ENCODE measurements around the gene TPCN2. TPM values are rescaled to one million over a fixed set of nuclear protein-coding genes. Genes with fewer than 3 reads are reported as not detected.

TPCN2 gene
- polyA plus RNA-seq, 1 donor from 2014 or later, result 14.2 TPM

- Histone ChIP-seq H3K9me3 (ENCODE audit: low read length) (no peaks in the 10 kb centered on the region), H3K27me3 (ENCODE audit: insufficient read depth, low read depth, low read length) (no peaks in the 10 kb centered on the region), H2AFZ (ENCODE audit: low read depth, low read length) (no peak overlapping the region), H3K4me2 (ENCODE audit: low read length) (no peak overlapping the region), H4K20me1 (ENCODE audit: insufficient read depth) (no peaks in the 10 kb centered on the region), H3F3A (ENCODE audit: insufficient read depth, low read length, poor library complexity, severe bottlenecking) (no peaks in the 10 kb centered on the region), H3K36me3 (ENCODE audit: insufficient read depth, low read length) (no peaks in the 10 kb centered on the region), H3K9ac (ENCODE audit: low read length) (no peak overlapping the region), H3K4me3 (ENCODE audit: low read length) (no peak overlapping the region), H3K9me2 (ENCODE audit: insufficient read depth, low read length) (no peaks in the 10 kb centered on the region), H3K27ac (ENCODE audit: low read length) (no peak overlapping the region), H3K79me2 (replicated peaks; ENCODE audit: insufficient read depth, low read length) (no peaks in the 10 kb centered on the region)
- no peak for TF ChIP-seq RAD21 (conservative IDR thresholded peaks at IDR 0.05)
- no peak for TF ChIP-seq REST (IDR thresholded peaks at IDR 0.05; ENCODE audit: borderline replicate concordance)
- TF ChIP-seq TAF1 (IDR thresholded peaks at IDR 0.05; ENCODE audit: low read depth), result no peak
Observed at GRCh38 chr11:69035946-69036340, 12.8 kb upstream of the TPCN2 start.

- Histone ChIP-seq H3F3A (ENCODE audit: insufficient read depth, low read length, poor library complexity, severe bottlenecking) (no peaks in the 10 kb centered on the region), H3K4me2 (ENCODE audit: low read length) (no peak overlapping the region), H3K9me2 (ENCODE audit: insufficient read depth, low read length) (no peaks in the 10 kb centered on the region), H3K27ac (ENCODE audit: low read length) (no peak overlapping the region), H3K36me3 (ENCODE audit: insufficient read depth, low read length) (no peaks in the 10 kb centered on the region), H2AFZ (ENCODE audit: low read depth, low read length) (no peak overlapping the region), H3K27me3 (ENCODE audit: insufficient read depth, low read depth, low read length) (no peaks in the 10 kb centered on the region), H3K9ac (ENCODE audit: low read length) (no peak overlapping the region), H3K79me2 (replicated peaks; ENCODE audit: insufficient read depth, low read length) (no peaks in the 10 kb centered on the region), H4K20me1 (ENCODE audit: insufficient read depth) (no peaks in the 10 kb centered on the region), H3K9me3 (ENCODE audit: low read length) (no peaks in the 10 kb centered on the region), H3K4me3 (ENCODE audit: low read length) (no peak overlapping the region)
- TF ChIP-seq SMC3 (conservative IDR thresholded peaks at IDR 0.05; ENCODE audit: poor library complexity), result no peak
- TF ChIP-seq POLR2AphosphoS5 (IDR thresholded peaks at IDR 0.05), result no peak
- TF ChIP-seq MXI1 (conservative IDR thresholded peaks at IDR 0.05; ENCODE audit: poor library complexity, severe bottlenecking), result no peak
Observed at GRCh38 chr11:69037074-69037473, 11.7 kb upstream of the TPCN2 start.

DNA sequence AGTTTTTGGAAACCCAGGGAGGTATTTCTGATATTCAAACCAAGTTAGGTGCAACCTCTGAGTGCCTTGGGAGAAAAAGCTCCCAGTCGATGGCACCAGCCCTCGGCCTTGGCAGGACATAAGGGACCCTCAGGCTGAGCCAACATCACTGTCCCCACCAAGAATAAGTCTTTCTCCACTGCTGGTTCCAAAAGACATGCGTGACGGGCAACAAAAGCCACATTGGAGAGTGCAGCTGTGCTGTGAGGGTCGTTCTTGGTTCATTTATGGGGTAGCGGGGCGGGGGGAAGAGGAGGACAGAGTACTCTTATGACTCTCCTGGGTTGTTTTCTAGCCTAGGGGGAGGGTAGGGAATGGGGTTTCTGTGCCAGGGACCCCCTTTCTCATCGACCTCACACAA, 11.2 kb upstream of the TPCN2 start:
- Histone ChIP-seq H3K9ac (ENCODE audit: low read length) (no peak overlapping the region), H3K79me2 (replicated peaks; ENCODE audit: insufficient read depth, low read length) (no peaks in the 10 kb centered on the region), H3K9me2 (ENCODE audit: insufficient read depth, low read length) (no peaks in the 10 kb centered on the region), H3F3A (ENCODE audit: insufficient read depth, low read length, poor library complexity, severe bottlenecking) (no peaks in the 10 kb centered on the region), H3K36me3 (ENCODE audit: insufficient read depth, low read length) (no peaks in the 10 kb centered on the region), H3K27ac (ENCODE audit: low read length) (no peak overlapping the region), H3K4me3 (ENCODE audit: low read length) (no peak overlapping the region), H3K4me2 (ENCODE audit: low read length) (no peak overlapping the region), H3K27me3 (ENCODE audit: insufficient read depth, low read depth, low read length) (no peaks in the 10 kb centered on the region), H2AFZ (ENCODE audit: low read depth, low read length) (no peak overlapping the region), H4K20me1 (ENCODE audit: insufficient read depth) (no peaks in the 10 kb centered on the region), H3K9me3 (ENCODE audit: low read length) (no peaks in the 10 kb centered on the region)
- TF ChIP-seq POLR2AphosphoS5 (IDR thresholded peaks at IDR 0.05), result no peak
- TF ChIP-seq, protein P1, sequence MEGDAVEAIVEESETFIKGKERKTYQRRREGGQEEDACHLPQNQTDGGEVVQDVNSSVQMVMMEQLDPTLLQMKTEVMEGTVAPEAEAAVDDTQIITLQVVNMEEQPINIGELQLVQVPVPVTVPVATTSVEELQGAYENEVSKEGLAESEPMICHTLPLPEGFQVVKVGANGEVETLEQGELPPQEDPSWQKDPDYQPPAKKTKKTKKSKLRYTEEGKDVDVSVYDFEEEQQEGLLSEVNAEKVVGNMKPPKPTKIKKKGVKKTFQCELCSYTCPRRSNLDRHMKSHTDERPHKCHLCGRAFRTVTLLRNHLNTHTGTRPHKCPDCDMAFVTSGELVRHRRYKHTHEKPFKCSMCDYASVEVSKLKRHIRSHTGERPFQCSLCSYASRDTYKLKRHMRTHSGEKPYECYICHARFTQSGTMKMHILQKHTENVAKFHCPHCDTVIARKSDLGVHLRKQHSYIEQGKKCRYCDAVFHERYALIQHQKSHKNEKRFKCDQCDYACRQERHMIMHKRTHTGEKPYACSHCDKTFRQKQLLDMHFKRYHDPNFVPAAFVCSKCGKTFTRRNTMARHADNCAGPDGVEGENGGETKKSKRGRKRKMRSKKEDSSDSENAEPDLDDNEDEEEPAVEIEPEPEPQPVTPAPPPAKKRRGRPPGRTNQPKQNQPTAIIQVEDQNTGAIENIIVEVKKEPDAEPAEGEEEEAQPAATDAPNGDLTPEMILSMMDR (IDR thresholded peaks at IDR 0.05; ENCODE audit: poor library complexity, severe bottlenecking), result no peak
- TF ChIP-seq EZH2 (IDR thresholded peaks at IDR 0.05; ENCODE audit: borderline replicate concordance, insufficient read depth, low read length, poor library complexity, severe bottlenecking), result no peak
- no peak for TF ChIP-seq REST (IDR thresholded peaks at IDR 0.05; ENCODE audit: borderline replicate concordance)
- no peak for TF ChIP-seq TAF1 (IDR thresholded peaks at IDR 0.05; ENCODE audit: low read depth)
- TF ChIP-seq RAD21 (conservative IDR thresholded peaks at IDR 0.05), result no peak
- no peak for TF ChIP-seq MXI1 (conservative IDR thresholded peaks at IDR 0.05; ENCODE audit: poor library complexity, severe bottlenecking)
- TF ChIP-seq SMC3 (conservative IDR thresholded peaks at IDR 0.05; ENCODE audit: poor library complexity), result no peak
- no peak for TF ChIP-seq EP300 (conservative IDR thresholded peaks at IDR 0.05; ENCODE audit: poor library complexity, severe bottlenecking)

Measured in neural cell (in vitro differentiated cells).